Ureter (tissue), 1 donor: ENCODE measurements around the gene C19orf18. TPM values are rescaled to one million over a fixed set of nuclear protein-coding genes. Genes with fewer than 3 reads are reported as not detected.

Source experiments
- DNase-seq: peaks from one replicate; pipeline ENCODE4 v3.0.0-alpha.2; 2020; ENCODE audit warnings: low spot score
- total RNA-seq: library from RNA; stranded (reverse); gene quantifications from one replicate; pipeline ENCODE4 v1.2.4, GENCODE V29; 2023
- donor health status: DM: yes; HTN: yes; CAD: no.

The C19orf18 gene
- total RNA-seq, 1 donor from 2014 or later, result 2.2 TPM

DNA sequence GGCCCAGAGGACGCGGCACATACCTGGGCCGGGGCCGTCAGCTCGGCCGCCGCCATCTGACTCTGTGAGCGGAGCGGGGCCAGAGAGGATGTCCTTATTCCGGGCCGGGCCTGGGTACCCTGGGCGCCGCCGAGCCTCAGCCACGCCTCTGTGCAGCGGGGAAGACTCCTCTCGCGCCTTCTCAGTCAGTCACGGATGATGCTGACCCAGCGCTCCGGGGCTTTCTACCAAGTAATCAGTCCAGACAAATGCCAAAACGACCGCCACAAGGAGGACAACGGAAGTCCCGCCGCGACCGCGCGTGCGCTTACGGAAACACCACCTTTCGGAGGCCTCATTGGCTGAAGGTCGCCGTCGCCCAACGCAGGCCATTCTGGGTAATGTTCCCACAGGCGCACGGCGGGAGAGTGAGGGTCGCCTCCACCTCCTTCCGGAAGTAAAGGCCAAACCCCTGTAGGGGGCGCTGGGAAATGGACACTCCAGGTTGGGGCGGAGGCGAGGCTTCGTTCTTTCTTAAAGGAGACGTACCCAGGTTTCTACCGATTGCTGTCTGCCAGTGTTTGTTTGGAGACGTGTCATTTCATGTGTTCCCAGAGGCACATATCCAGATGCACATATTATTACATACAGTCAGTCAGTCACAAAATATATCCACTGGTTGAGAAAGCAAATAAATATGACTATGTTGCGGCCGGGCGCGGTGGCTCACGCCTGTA, 26.8 kb downstream of the C19orf18 start, which contains the start of gene ZNF256:
Gene ZNF256, minus strand, starts transcription at position 288 of the 716 bp plus-strand sequence. Its CDS starts 232 bp downstream, at position 56.
- peak; percentile 97 for DNase-seq

DNA sequence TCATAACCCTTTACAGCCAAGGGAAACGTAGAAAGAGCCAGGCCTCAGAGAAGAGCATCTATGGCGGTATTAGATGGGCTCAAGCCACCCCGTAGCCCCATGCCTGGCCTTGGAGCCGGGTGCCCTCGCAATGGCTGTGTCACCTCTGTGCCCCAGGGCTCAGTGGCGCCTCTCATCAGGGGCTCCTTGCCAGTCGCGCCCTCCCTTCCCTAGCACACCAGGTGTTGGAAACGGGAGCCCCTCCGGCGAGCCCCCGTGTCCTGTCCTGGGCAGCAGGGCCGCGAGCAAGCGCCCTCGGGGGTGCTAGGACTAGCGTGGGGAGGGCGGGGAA, 27.3 kb downstream of the C19orf18 start:
- no peak for DNase-seq

DNA sequence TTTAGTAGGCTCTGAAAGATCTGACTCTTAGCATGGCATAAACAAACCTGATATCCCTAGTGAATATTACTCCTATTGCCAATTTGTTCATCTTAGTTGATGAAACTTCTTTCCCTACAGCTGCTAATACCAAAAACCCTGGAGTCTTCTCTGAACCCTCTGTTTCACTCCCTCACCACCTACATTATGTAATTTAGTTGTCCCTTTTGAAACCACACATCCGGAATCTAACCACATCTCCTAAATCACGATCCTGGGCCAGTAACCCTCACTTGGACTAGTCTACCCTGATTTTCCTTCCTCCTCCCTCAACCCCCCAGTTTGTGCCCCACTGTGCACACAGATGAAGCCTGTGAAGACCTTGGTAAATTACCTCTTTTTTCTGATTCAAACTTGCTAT, 28.0 kb downstream of the C19orf18 start:
- DNase-seq, result no peak

DNA sequence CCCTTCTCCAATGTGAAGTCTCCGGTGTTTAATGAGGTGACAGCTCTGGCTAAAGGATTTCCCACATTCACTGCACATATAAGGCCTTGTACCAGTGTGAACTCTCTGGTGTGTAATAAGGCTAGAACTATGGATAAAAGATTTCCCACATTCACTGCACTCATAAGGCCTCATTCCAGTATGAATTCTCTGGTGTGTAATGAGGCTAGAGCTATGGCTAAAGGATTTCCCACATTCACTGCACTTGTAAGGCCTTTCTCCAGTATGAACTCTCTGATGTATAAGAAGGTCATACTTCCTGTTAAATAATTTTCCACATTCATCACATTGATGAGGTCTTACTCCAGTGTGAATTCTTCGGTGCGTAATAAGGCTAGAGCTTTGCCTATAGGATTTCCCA, 32.7 kb downstream of the C19orf18 start:
- DNase-seq, result no peak

DNA sequence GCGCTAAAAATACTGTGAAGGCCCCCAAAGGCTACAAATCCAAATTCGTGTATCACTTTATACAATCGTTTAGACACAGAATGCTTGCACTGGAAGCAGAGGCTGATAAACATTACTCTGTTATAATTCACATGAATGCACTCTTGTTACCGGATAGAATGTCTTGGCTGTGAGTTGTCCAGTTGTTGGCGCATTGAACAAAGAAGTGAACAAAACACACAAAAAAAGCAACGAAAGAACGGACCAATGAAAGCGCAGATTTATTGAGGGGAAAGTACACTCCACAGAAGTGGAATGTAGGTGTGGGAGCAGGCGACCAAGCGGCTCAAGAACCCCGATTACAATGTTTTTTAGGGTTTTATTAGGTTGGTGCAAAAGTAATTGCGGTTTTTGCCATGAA, 38.6 kb downstream of the C19orf18 start:
- no peak for DNase-seq

DNA sequence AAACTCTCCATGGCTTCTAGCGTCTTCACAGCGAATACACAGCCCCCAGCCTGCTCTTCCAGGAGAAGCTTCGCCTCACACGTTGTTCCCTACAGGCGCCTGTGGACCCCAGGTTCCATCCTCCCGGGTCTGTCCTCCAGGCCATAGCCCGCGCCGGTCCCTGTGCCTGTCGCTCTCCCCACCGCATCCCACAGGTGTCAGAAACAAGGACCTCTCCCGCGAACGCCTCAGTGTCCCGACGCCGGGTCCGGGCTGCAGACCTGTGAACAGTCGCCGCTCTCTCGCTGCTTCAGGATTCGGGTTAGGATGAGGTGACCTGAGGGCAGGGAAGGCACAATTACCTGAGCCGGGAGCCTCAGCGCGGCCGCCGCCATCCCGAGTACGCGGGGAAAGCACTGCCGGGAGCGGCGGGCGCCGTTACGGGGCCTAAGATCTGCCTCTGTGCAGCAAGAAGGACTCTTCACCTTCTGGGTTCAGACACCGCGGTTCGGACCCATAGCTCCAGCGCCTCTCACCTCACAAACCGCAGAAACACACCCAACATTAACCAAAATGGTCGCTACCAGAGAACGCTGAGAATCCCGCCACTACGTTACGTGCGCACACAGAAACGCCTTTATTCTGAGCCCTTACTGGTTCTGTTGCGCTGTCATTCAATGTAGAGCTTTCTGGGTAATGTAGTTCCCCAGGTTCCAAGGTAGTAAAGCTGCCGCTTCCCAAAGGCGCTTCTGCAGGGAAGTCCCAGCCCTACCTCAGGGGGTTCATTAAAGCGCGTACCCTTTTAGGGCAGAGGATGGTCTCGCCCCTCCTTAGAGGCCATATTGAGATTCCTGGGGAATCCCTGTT, 39.3 kb downstream of the C19orf18 start, which contains the start of gene ZNF418:
Gene ZNF418, minus strand, starts transcription at position 583 of the 846 bp plus-strand sequence. CDS start 1,580 bp downstream, outside the sequence.
- DNase-seq, result peak; percentile 74

DNA sequence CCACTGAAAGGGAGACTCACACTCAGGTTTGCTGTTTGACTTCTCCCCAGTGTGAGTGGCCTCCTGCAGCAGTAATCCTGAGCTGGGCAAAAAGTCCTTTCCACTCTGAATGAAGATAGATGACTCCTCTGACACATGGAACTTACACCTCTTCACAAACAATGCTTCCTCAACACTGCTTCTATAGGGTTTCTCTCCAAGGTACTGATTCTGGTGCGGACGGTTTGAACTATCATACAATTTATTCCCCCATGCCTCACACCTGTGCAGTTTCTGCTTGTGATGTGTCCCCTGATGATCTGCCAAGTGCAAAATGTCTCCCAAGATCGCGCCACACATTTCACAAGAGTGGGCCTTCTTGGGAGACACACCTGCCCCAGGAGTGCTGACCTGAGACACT, 46.7 kb downstream of the C19orf18 start:
- DNase-seq, result no peak

DNA sequence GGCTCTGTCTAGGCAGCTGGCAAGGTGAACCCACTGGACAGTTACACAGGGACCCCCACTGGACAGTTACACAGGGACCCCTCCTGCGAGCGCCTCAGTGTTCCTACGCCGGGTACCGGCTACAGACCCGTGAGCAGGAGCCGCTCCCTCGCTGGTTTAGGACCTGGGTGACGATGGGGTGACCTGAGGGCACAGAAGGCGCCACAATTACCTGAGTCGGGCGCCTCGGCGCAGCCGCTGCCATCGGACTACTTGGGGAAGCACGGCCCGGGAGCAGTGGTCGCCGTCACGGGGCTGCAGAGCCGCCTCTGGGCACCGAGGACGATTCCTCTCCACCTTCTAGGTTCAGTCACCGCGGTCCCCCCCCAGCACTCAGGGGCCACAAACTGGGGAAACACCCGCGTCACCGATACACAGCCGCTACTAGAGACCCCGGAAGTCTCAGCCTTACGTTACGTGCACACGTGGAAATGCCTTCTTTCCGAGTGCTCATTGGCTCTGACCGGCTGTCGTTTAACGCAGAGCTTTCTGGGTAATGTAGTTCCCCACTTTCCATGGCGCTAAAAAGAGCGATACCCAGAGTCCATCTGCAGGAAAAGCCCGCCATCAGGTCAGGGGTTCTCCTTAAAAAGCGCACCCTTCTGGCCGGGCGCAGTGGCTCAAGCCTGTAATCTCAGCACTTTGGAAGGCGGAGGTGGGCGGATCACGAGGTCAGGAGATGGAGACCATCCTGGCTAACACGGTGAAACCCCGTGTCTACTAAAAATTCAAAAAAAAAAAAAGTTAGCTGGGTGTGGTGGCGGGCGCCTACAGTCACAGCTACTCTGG, 58.0 kb downstream of the C19orf18 start, which contains the start of gene ZNF417:
Gene ZNF417, minus strand, starts transcription at position 425 of the 828 bp plus-strand sequence. Its CDS starts 181 bp downstream, at position 244.
- peak; percentile 90 for DNase-seq

DNA sequence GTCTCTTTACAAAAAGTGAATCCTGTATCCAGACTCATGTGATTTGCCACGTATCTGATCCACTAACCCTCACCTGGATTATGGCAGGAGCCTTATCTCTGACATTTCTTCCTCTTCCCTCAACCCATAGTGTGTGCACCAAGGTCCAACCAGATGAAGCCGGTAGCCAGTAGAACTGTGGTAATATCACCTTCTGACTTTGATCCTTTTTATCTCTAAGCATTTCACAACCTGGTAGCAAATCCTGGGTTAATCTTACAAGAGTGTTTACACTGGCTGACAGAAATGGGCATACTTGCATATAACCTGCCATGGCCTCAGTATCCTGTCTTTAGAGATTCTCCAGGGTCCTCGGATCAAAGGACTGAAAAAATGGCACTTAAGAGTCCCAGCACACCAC, 59.8 kb downstream of the C19orf18 start:
- DNase-seq, result no peak

Other genes starting within 250 kb of the C19orf18 start
- gene ZNF671, start 246.9 kb downstream of the C19orf18 start, total RNA-seq, result 10.9 TPM
- 22.2 TPM for gene ZNF776, start 227.7 kb downstream of the C19orf18 start, total RNA-seq
- 31.6 TPM for gene ZNF586, start 204.9 kb downstream of the C19orf18 start, total RNA-seq
- gene ZNF552, start 159.6 kb downstream of the C19orf18 start, total RNA-seq, result 67.1 TPM
- gene ZNF587B, start 144.2 kb downstream of the C19orf18 start, total RNA-seq, result 38.3 TPM
- gene ZNF587, start 124.7 kb downstream of the C19orf18 start, total RNA-seq, result 60.2 TPM
- 51.7 TPM for gene ZNF814, start 85.5 kb downstream of the C19orf18 start, total RNA-seq
- 27.1 TPM for gene ZNF417, start 57.9 kb downstream of the C19orf18 start, total RNA-seq
- 12.1 TPM for gene ZNF418, start 39.1 kb downstream of the C19orf18 start, total RNA-seq
- 10.6 TPM for gene ZNF256, start 26.8 kb downstream of the C19orf18 start, total RNA-seq
- gene ZNF606, start 28.3 kb upstream of the C19orf18 start, total RNA-seq, result 28.1 TPM
- 2.3 TPM for gene ZSCAN1, start 59.5 kb upstream of the C19orf18 start, total RNA-seq
- gene ZNF135, start 84.7 kb upstream of the C19orf18 start, total RNA-seq, result 14.1 TPM
- gene ZSCAN18, start 123.7 kb upstream of the C19orf18 start, total RNA-seq, result 109 TPM
- gene ZNF329, start 176.3 kb upstream of the C19orf18 start, total RNA-seq, result 14.8 TPM
- gene ZNF274, start 208.5 kb upstream of the C19orf18 start, total RNA-seq, result 29.7 TPM